Measurements from ENCODE around the gene CDH9.
"Not testable (repeated sequence)": the region's sequence is repeated elsewhere in the genome, so short reads cannot be mapped to it uniquely, and the experiment has no call there.

The CDH9 gene

GRCh38 chr5:26948921-26949320 lies 89.5 kb downstream of the CDH9 start:
- no peak for DNase-seq

- DNase-seq, result no peak
Measured at GRCh38 chr5:26945901-26946300, 92.5 kb downstream of the CDH9 start.

- no peak for DNase-seq
Measured at GRCh38 chr5:26942481-26942880, 95.9 kb downstream of the CDH9 start.

- no peak for DNase-seq
Measured at GRCh38 chr5:26940994-26941393, 97.4 kb downstream of the CDH9 start.

- DNase-seq, result no peak
Measured at GRCh38 chr5:26932238-26932637, 106.1 kb downstream of the CDH9 start.

GRCh38 chr5:26921439-26921838 lies 116.9 kb downstream of the CDH9 start:
- no peak for DNase-seq

GRCh38 chr5:26903469-26903868 lies 134.9 kb downstream of the CDH9 start:
- no peak for DNase-seq

GRCh38 chr5:26894719-26895263 lies 143.6 kb downstream of the CDH9 start:
- DNase-seq, result no peak

GRCh38 chr5:26893078-26893477 lies 145.3 kb downstream of the CDH9 start:
- no peak for DNase-seq

- DNase-seq, result no peak
Measured at GRCh38 chr5:26889815-26890214, 148.6 kb downstream of the CDH9 start.

- DNase-seq, result no peak
Measured at GRCh38 chr5:26884481-26884880, 153.9 kb downstream of the CDH9 start.

- no peak for DNase-seq
Measured at GRCh38 chr5:26883375-26883774, 155.0 kb downstream of the CDH9 start.

GRCh38 chr5:26881901-26882300 lies 156.5 kb downstream of the CDH9 start:
- DNase-seq, result no peak

GRCh38 chr5:26877154-26877553 lies 161.2 kb downstream of the CDH9 start:
- DNase-seq, result no peak

- no peak for DNase-seq
Measured at GRCh38 chr5:26872337-26872736, 166.0 kb downstream of the CDH9 start.

GRCh38 chr5:26869781-26870180 lies 168.6 kb downstream of the CDH9 start:
- DNase-seq, result no peak

GRCh38 chr5:26868504-26868903 lies 169.9 kb downstream of the CDH9 start:
- DNase-seq, result no peak

- DNase-seq, result no peak
Measured at GRCh38 chr5:26864061-26864460, 174.3 kb downstream of the CDH9 start.

- no peak for DNase-seq
Measured at GRCh38 chr5:26856238-26856637, 182.1 kb downstream of the CDH9 start.

- DNase-seq, result not testable (repeated sequence)
Measured at GRCh38 chr5:26852450-26852849, 185.9 kb downstream of the CDH9 start.

- peak in 1 of 56 donors; percentile 3 for DNase-seq
Measured at GRCh38 chr5:26847041-26847736, 191.2 kb downstream of the CDH9 start.

- DNase-seq, result no peak
Measured at GRCh38 chr5:26843677-26844076, 194.7 kb downstream of the CDH9 start.

GRCh38 chr5:26833596-26833995 lies 204.8 kb downstream of the CDH9 start:
- no peak for DNase-seq

Data from amygdala (tissue), 56 donors.